Bronchial epithelial cell (primary cell): Measurements from ENCODE around the gene SIK2. TPM values are rescaled to one million over a fixed set of nuclear protein-coding genes. Genes with fewer than 3 reads are reported as not detected.

Experiments used
- DNase-seq: peaks from one replicate; pipeline ENCODE4 v3.0.0-alpha.2; 2010; ENCODE audit warnings: low read depth
- FAIRE-seq: peaks from 2 replicates; lab custom pipeline; 2011; peaks lifted over from hg19 to GRCh38; lab: Jason Lieb, UNC
- H3K27me3 ChIP-seq: 2 replicates; pipeline ENCODE4 v1.5.1; 2011; ENCODE audit warnings: low read length; ENCODE audit not compliant: control insufficient read depth, insufficient read depth
- H3K36me3 ChIP-seq: 2 replicates; pipeline ENCODE4 v1.5.1; 2011; ENCODE audit warnings: low read length; ENCODE audit not compliant: control insufficient read depth, insufficient read depth
- H3K4me3 ChIP-seq: 2 replicates; pipeline ENCODE4 v1.5.1; 2011; ENCODE audit warnings: mild to moderate bottlenecking, low read depth, low read length, control low read depth
- CTCF ChIP-seq: IDR thresholded peaks from 2 replicates; pipeline ENCODE4 v1.5.1; 2011; ENCODE audit warnings: mild to moderate bottlenecking, moderate library complexity, low read length, control low read depth, inconsistent platforms; ENCODE audit not compliant: insufficient read depth, severe bottlenecking
- total RNA-seq: library from RNA; depleted of rRNA; stranded (reverse); fragments of >200 nt; gene quantifications from 2 replicates; pipeline ENCODE4 v1.2.1, GENCODE V29; 2014

Gene SIK2
- total RNA-seq, 1 donor from 2014 or later = 2.9 TPM

- H3K36me3 ChIP-seq = peaks cover 1% of the 10 kb centered on the region
- H3K27me3 ChIP-seq = no peaks in the 10 kb centered on the region
- TF ChIP-seq CTCF = no peak
- H3K4me3 ChIP-seq = no peak overlapping the region
- FAIRE-seq (no peak), DNase-seq (no peak)
Measured at GRCh38 chr11:111675891-111676290, 73.6 kb downstream of the SIK2 start.

- peaks cover 1% of the 10 kb centered on the region for H3K36me3 ChIP-seq
- no peak overlapping the region for H3K4me3 ChIP-seq
- no peak for TF ChIP-seq CTCF
- FAIRE-seq = no peak
- no peaks in the 10 kb centered on the region for H3K27me3 ChIP-seq
- peak; percentile 78 for DNase-seq
Measured at GRCh38 chr11:111676878-111677585, 74.8 kb downstream of the SIK2 start.

- FAIRE-seq = no peak
- Histone ChIP-seq H3K4me3 (no peak overlapping the region), H3K36me3 (no peaks in the 10 kb centered on the region), H3K27me3 (no peaks in the 10 kb centered on the region)
- DNase-seq = no peak
- TF ChIP-seq CTCF = no peak
Measured at GRCh38 chr11:111680486-111681175, 78.4 kb downstream of the SIK2 start.

GRCh38 chr11:111683806-111684205 lies 81.6 kb downstream of the SIK2 start:
- TF ChIP-seq CTCF = no peak
- H3K27me3 ChIP-seq = no peaks in the 10 kb centered on the region
- no peak for FAIRE-seq

GRCh38 chr11:111684251-111684650 lies 82.0 kb downstream of the SIK2 start:
- TF ChIP-seq CTCF = no peak
- no peak overlapping the region for H3K4me3 ChIP-seq
- H3K27me3 ChIP-seq = no peaks in the 10 kb centered on the region
- DNase-seq (no peak), FAIRE-seq (no peak)
- H3K36me3 ChIP-seq = no peaks in the 10 kb centered on the region

More at GRCh38 chr11:111683806-111684205, 81.6 kb downstream of the SIK2 start:
- no peaks in the 10 kb centered on the region for H3K36me3 ChIP-seq
- H3K4me3 ChIP-seq = no peak overlapping the region
- no peak for DNase-seq
